ENCODE measurements around the gene GLT1D1. TPM values are rescaled to one million over a fixed set of nuclear protein-coding genes. Genes with fewer than 3 reads are reported as not detected.

Gene GLT1D1
- total RNA-seq, 3 donors from 2014 or later = 0.16 to 0.73 (median 0.33) TPM

DNA sequence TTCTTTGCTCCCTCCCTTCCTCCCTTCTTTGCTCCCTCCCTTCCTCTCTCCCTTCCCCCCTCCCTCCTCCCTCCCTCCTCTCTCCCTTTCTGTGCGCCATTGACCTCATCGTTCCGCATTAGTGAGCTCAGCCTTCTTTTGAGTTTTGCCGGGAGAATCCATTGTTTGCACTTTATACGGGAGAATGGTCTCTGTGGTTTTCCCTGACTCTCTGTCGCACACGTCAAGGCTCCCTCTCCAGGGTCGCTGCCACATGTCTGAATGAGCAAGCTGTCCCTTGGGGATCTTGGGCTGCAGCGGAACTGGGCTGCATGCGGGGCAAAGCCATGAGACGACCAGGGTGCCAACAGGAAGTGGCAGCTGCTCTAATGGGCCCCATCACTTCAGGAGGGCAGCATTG lies 118.5 kb downstream of the GLT1D1 start:
- Histone ChIP-seq H3K36me3 (no peaks in the 10 kb centered on the region), H3K4me1 (no peaks in the 10 kb centered on the region), H3K9me3 (no peaks in the 10 kb centered on the region), H3K4me3 (no peak overlapping the region), H3K27me3 (peaks cover 0 to 33% of the 10 kb centered on the region in 2 donors), H3K27ac (no peak overlapping the region)
- no peak for DNase-seq (ENCODE audit: low spot score in 2 of 2)
- intact Hi-C loops (cut with DNase I; ENCODE audit: low total_unique reads) = no loop called here
- TF ChIP-seq, protein P1, sequence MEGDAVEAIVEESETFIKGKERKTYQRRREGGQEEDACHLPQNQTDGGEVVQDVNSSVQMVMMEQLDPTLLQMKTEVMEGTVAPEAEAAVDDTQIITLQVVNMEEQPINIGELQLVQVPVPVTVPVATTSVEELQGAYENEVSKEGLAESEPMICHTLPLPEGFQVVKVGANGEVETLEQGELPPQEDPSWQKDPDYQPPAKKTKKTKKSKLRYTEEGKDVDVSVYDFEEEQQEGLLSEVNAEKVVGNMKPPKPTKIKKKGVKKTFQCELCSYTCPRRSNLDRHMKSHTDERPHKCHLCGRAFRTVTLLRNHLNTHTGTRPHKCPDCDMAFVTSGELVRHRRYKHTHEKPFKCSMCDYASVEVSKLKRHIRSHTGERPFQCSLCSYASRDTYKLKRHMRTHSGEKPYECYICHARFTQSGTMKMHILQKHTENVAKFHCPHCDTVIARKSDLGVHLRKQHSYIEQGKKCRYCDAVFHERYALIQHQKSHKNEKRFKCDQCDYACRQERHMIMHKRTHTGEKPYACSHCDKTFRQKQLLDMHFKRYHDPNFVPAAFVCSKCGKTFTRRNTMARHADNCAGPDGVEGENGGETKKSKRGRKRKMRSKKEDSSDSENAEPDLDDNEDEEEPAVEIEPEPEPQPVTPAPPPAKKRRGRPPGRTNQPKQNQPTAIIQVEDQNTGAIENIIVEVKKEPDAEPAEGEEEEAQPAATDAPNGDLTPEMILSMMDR (IDR thresholded peaks at IDR 0.05) = no peak
- no peak for TF ChIP-seq POLR2A (IDR thresholded peaks at IDR 0.05)
- TF ChIP-seq POLR2AphosphoS5 (IDR thresholded peaks at IDR 0.05) = no peak

DNA sequence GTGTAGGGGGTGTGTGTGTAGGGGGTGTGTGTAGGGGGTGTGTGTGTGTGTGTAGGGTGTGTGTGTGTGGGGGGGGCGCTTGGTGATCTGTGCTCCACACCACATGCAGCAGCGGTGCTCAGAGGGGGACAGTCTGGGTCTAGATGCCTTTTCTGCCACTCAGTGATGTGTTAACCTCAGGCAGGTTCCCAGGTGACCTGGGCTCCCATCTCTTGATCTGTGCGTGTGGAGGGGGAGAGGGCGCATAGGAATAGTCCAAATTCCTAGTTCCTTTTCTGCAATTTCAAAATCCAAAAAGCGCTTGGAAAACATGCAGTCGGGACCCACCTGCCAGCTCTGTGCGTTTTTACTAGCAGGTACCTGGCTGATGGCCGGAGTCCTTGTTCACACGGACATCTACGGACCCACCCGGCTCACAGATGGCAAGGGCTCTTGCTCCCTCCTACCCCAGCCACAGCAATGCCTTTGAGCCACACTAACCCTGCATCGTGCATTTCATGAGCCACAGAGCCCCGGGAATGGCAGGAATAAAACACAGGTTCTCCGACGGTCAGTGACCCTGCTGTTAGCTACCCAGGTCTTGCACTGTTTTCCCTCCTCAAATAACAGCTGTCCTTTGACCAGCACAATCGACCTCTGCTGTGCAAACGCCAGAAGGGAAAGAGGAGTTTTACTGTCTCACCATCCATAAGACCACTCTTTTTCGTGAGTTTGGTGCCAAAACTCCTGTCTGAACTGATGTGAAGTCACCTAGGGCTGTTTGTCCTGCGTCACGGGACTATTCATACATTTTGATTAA lies 120.8 kb downstream of the GLT1D1 start:
- Histone ChIP-seq H3K27ac (no peak overlapping the region), H3K4me1 (no peaks in the 10 kb centered on the region), H3K9me3 (no peaks in the 10 kb centered on the region), H3K36me3 (no peaks in the 10 kb centered on the region), H3K27me3 (peaks cover 0 to 40% of the 10 kb centered on the region in 2 donors), H3K4me3 (no peak overlapping the region)
- intact Hi-C loops (cut with DNase I; ENCODE audit: low total_unique reads) = no loop called here
- DNase-seq (ENCODE audit: low spot score in 2 of 2) = no peak
- TF ChIP-seq POLR2AphosphoS5 (IDR thresholded peaks at IDR 0.05) (no peak), POLR2A (IDR thresholded peaks at IDR 0.05) (no peak)
- TF ChIP-seq, protein P1 (IDR thresholded peaks at IDR 0.05) = no peak

DNA sequence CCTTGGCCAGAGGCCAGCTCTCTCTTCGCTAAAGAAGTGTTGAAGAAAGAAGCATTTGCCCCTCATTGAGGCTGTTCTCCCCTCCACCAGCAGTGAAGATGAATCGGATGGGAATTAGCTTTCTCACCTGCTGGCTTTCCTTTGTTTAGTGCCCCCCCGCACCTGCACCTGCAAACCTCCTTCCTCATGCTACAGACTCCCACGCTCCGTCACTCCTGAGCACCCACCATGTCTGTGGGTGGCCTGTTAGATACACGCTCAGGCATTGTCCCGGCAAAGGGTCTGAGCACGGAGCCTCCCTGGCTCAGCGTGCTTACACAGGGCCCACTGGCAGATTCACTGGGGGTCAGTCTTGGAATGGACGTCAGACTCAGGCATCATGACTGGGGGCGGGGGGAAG lies 121.6 kb downstream of the GLT1D1 start:
- Histone ChIP-seq H3K9me3 (no peaks in the 10 kb centered on the region), H3K27ac (no peak overlapping the region), H3K4me3 (no peak overlapping the region), H3K4me1 (no peaks in the 10 kb centered on the region), H3K27me3 (peaks cover 0 to 32% of the 10 kb centered on the region in 2 donors), H3K36me3 (no peaks in the 10 kb centered on the region)
- no peak for DNase-seq (ENCODE audit: low spot score in 2 of 2)
- intact Hi-C loops (cut with DNase I; ENCODE audit: low total_unique reads) = no loop called here
- TF ChIP-seq, protein P1 (IDR thresholded peaks at IDR 0.05) = no peak
- TF ChIP-seq POLR2A (IDR thresholded peaks at IDR 0.05) (no peak), POLR2AphosphoS5 (IDR thresholded peaks at IDR 0.05) (no peak)

DNA sequence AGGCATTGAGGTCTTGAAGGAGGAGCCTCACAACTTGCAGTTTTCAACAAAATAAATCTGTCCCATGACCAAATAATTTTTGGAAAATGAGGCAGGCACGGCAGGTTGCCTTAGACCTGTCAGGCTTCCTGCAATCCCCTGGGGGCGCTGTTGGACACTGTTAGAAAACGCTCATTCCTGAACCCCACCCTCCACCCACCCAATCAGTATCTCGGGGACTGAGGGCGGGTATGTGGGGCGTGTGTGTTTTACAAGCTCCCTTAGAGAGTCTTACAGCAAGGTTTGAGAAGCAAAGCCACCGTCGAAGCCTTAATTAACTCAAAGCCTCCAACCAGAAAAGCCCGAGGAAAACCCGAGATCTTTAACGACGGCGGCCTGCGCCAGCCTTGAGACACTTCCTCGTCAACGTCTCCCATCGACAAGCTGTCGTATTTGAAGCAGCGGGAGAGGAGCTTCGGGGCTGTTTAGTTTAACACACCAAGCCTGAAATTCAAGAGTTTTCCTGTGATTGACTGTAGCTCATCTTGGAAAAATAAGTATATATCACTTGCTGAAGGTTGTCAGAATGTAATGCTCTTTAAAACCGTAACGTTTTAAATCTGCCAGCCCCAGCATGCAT lies 123.0 kb downstream of the GLT1D1 start:
- Histone ChIP-seq H3K4me1 (no peaks in the 10 kb centered on the region), H3K36me3 (no peaks in the 10 kb centered on the region), H3K9me3 (no peaks in the 10 kb centered on the region), H3K27me3 (peaks cover 0 to 19% of the 10 kb centered on the region in 2 donors), H3K4me3 (no peak overlapping the region), H3K27ac (no peak overlapping the region)
- intact Hi-C loops (cut with DNase I; ENCODE audit: low total_unique reads) = no loop called here
- DNase-seq (ENCODE audit: low spot score in 2 of 2) = no peak
- TF ChIP-seq POLR2AphosphoS5 (IDR thresholded peaks at IDR 0.05) = no peak
- no peak for TF ChIP-seq POLR2A (IDR thresholded peaks at IDR 0.05)
- TF ChIP-seq, protein P1 (IDR thresholded peaks at IDR 0.05) = no peak

DNA sequence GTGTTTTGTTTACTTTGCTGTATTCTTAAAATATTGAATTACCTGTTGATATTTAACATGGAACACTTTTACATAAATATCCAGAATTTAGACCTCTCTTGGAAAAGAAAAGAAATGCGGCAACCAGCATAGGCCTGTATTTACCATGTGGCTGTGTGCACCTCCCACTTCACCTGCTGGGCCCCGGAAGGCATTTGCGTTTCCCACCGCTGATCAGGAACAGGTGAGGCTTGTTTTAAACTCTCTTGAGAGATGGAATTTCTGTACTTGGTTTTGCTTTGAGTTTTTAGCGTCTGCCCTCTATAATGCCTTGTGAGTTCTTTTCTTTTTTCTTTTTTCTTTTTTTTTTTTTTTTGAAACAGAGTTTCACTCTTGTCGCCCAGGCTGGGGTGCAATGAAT lies 124.2 kb downstream of the GLT1D1 start:
- H3K27ac ChIP-seq = no peak overlapping the region
- H3K4me3 ChIP-seq = no peak overlapping the region
- TF ChIP-seq POLR2A (IDR thresholded peaks at IDR 0.05) (no peak), POLR2AphosphoS5 (IDR thresholded peaks at IDR 0.05) (no peak)
- TF ChIP-seq, protein P1 (IDR thresholded peaks at IDR 0.05) = no peak
- no peaks in the 10 kb centered on the region for H3K36me3 ChIP-seq
- H3K27me3 ChIP-seq = peaks cover 0 to 19% of the 10 kb centered on the region in 2 donors
- intact Hi-C loops (cut with DNase I; ENCODE audit: low total_unique reads) = no loop called here
- H3K4me1 ChIP-seq = no peaks in the 10 kb centered on the region
- DNase-seq (ENCODE audit: low spot score in 2 of 2) = no peak
- no peaks in the 10 kb centered on the region for H3K9me3 ChIP-seq

All from breast epithelium (tissue), 4 donors.